ENCODE data around the gene MACROD1.

- TF ChIP-seq RAD21 (IDR thresholded peaks at IDR 0.05; ENCODE audit: low read depth) (no peak), YY1 (IDR thresholded peaks at IDR 0.05; ENCODE audit: low read depth) (no peak), EP300 (IDR thresholded peaks at IDR 0.05; ENCODE audit: borderline replicate concordance) (no peak)
Measured at GRCh38 chr11:64074239-64074638, 91.7 kb downstream of the MACROD1 start.

All from Ishikawa (cell line).